Measurements from ENCODE around the gene TUBA3D.
A peak's percentile ranks its signal among the peaks of the same experiment; 100 is the strongest.
"Not testable (repeated sequence)": the region's sequence is repeated elsewhere in the genome, so short reads cannot be mapped to it uniquely, and the experiment has no call there.

The TUBA3D gene

DNA sequence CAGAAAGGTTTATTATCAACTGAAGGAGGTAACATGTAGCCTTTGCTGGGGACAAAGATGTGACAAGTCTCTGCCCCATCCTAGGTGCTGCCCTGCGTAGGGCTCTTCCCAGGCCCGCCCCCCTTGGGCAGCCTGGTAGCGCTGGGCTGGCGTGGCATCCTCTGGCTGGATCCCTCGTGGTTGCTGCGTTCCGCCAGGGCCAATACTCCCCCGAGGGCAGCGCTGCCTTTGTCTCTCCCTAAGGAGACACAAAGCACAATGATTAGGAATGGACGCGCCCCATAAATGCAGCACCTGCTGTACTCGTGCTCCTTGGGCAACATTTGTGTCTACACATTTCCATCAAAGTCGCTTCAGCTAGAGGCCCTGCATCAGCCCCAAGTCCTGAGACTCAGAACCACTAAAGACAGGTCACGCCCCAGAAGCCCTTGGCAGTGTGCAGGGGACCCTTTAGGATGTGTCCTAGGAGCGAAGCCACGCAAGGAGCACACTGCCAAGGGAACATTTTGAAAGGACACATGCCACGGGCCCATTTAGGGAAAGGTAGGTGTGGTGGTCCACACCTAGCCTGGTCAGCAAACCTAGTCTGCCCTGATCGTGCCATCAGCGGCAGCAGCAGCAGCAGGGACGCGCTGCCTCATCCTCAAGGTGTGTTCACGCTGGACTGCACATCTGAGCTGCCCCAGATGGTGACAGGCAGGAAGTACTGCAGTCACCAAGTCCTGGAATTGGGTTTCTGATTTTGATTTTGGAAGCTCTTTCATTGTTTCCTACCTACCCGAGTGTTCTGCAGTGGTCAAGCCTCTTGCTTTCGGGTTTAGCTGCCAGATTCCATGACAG, 8.3 kb downstream of the TUBA3D start:
- not testable (repeated sequence) for DNase-seq (ENCODE audit: low spot score)

DNA sequence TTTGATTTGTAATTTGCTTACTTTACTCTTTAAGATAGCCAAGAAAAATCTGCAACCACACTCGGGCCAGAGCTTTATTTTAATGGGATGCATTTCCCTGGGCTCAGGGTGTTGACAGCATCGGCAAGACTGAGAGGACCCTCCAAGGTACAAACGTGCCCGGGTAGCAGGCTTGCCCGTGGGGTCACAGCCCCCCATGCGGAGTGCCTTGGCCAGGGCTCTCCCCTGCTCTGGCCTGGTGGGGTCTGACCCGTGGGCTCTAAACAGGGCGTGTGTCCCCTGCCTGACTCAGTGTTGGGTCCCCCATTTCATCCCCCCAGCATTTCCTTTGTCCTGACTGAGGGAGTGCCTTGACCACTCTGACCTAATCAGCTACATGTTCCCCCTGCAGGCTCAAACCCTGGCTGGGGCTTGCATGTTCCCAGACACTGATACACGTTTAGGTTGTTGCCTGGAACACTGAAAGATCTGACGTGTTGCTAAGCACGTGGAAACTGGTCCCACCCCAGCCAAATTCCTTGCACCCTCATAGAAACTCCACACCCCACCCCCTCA, 9.1 kb downstream of the TUBA3D start:
- not testable (repeated sequence) for DNase-seq (ENCODE audit: low spot score)

DNA sequence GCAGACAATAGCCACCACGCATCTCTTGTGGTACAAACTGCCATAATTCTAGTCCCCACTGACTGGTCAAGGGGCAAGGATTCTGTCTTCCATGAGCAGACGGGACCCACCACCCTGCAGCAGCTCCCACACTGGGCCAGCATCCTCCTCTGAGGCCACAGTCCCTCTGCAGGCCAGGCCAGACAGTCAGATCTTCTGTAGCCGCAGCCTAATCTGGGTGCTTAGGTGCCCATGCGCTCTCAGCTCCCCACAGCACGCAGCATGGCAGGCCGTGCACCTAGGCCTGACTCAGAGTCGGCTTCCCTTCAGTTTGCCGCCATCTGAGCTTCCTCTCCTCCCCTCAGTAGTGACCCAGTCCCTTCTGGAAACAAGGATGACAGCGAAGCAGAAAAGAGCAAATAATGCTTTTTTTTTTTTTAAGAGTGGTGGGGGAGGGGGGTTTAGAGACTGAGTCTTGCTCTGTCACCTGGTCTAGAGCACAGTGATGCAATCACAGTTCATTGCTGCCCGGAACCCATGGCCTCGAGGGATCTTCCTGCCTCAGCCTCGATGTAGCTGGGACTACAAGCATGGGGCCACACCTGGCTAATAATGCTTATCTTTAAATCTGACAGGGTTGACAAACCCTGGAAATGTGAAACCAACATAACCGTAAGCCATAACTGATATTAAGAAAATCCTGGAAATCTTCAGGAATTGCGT, 10.4 kb downstream of the TUBA3D start:
- not testable (repeated sequence) for DNase-seq (ENCODE audit: low spot score)

DNA sequence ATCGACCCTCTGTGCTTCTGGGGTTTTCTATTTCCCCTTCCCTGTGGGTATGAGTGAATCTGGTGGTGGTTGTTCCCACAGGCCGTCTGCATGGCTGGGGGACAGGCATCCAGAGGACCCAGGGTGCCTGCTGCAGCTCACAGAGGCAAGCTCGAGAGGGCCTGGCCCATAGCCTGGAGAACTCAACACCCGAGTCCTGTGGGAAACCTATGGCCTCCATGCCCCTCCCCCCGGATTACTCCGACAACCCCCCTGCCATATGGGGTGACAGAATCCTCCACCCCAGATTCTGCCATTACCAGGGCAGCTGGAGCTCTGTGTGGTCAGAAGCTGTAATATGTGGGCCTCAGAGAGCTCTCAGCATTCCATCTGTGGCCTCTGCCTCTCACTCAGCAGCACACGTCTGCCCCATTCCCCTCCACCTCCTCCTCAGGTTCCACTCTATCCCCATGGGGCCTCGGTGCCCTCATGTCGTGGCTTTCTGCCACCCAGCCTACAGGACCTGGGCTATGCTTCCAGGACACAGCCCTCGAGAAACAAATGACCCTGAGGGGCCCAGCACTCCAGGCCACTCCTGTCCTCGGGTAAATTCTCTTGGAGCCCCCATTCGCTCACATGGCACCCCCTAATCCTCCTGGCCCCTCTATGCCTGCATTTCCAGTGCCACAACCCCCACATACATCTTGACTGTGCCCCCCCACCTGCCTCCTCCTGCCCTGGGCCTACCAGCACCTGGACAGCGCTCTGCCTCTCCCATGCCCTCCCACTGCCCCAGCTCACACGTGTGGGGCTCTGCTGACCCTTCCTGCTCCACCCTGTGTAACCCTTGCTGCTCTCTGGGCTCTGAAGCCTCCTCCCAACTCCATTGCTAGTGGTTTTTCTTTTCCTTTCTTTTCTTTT, 12.6 kb downstream of the TUBA3D start:
- DNase-seq (ENCODE audit: low spot score) = no peak

DNA sequence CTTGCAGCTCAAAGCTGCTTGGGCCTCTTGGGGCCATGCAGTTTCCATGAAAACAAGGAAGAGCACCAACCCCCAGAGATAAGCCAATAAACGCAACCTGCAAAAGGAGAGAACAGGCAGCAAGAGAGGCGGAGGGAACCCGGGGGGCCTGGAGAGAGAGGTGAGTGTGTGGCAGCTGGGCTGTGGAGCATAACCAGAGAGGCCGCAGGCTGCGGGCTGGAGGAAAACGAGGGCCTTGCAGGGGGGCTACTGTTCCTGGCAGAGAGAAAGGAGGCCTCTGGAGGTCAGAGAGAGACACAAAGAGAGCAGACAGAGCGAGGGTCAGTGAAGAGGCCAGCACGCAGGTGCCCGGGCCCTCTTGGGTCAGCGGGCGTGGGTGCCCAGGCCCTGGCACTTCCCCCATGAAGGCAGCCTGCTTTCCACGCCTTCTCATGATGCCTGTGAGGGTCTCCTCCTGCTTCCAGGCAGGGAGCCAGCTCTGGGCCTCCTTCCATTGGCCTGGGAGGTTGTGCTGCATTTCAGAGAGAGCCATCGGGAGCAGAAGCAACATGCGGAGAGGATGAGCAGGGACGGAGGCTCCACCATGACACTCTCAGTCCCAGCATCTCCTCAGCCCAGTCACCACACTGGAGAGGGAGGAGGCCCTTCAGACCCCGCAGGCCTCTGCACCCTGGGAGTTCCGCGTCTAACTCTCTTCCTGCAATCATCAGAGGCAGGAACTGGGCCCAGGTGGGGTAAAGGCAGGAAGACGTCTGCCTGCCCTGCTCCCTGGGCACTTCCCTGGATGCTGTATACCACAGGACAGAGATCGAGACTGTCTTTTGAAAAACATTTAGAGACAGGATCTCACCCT, 14.9 kb downstream of the TUBA3D start:
- peak; percentile 28 for DNase-seq (ENCODE audit: low spot score)

DNA sequence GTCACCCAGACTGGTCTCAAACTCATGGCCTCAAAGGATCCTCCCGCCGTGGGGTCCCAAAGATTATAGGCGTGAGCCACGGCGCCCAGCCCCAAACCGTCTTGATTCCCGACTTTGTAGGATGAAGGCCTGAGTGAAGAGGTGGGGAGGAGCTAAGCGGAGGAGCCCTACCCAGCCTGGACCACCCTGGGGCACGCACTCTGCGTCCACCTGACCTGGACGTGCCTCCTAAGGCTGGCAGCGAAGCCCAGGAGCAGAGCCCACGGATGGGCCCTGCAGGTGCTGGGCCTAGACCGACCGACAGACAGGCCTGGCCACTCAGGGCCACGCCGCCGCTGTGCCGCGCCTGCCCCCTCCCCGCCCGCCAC, 15.5 kb downstream of the TUBA3D start:
- DNase-seq (ENCODE audit: low spot score) = not testable (repeated sequence)

DNA sequence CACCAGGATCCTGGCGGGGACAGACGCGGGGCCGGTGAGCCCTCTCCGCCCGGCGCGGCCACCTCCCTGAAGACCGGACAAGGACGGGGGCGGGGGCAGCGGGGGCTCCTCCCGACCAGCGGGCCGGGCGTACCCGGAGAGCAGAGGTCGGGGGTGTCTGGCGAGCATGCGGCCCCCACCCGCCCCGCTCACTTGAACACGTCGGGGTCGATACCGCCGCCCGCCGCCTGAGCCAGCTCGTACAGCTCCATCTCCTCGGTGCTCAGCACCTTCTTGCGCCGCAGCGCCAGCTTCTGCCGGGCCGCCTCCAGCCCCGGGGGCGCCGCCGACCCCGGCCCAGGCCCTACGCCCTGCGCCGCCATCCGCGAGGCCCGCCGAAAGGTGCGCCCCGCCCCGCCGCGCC, 16.1 kb downstream of the TUBA3D start, which contains the start of gene MZT2A:
Gene MZT2A (minus strand): TSS at position 383 of the 403 bp plus-strand sequence. CDS start 21 bp downstream, at position 362.
- not testable (repeated sequence) for DNase-seq (ENCODE audit: low spot score)

DNA sequence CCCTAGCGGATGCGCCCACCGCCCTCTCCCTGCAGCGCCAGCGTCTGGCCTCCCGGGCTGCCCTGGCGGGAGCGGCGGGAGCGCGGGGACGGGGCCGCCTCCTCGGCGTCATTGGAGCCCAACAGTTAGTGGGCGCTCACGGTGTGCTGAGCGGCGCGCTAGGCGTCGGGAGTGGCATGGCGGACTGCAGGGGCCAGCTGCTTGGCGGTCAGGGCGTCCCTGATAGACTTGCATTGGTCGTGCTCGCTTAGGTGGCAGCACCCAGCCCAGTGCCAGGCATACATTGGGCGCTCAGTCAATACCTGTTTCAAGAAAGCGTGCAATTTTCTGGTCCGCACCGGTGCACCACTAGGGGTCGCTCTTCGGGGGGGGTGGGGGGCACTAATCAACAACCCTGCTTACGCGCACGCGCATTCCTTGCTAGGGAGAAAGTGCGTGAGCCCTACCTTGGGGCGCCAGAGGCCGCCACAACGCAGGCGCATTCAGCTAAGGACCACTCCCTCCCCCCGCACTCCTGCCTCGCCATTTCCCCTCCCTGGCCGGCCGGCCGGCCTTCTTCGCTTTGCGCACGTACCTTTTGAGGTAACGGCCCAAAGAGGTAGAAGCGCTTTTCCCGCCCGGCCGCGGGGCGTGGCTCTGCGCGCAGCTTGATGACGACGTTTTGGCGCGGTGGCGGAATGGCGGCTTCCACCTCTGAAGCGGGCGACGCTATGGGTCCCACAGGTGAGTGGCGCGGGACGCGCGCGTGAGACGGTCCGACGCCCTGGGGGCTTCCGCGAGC, 16.7 kb downstream of the TUBA3D start:
- DNase-seq (ENCODE audit: low spot score) = peak; percentile 98

DNA sequence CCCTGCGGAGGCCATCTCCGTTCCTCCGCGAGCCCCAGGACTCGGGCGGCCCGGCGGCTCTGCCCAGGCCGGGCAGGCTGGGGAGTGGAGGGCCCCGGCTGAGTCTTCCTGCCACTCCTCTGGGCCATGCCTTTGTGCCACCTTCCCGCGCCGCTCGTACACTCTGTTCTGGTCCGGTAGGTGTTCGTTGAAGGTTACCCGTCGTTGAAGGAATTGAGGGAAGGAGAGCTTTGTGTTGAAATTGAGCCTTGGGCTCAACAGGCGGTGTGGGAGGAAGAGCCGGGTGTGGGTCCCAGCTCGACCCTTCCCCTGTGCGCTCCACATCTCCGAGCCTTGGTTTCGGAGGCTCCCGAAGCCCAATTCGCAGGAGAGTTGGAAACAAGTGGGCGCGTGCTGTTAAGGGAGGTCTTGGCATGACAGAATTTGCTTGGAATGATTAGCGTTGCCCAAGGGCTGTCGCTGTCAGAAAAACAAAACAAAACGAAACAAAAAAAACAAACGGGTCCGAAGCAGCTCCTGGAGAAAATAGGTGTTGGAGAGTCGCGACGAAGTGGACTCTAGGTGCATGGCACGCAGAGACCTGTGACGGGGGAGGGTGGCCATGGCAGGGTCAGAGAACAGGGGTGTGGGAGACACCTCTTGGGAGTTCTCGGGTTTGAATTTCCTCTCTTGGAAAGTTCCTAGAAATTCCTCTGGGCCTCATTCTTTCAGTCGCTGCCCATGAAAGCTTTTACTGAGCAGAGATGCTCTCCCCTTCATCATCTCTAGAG, 17.5 kb downstream of the TUBA3D start:
- peak; percentile 21 for DNase-seq (ENCODE audit: low spot score)

DNA sequence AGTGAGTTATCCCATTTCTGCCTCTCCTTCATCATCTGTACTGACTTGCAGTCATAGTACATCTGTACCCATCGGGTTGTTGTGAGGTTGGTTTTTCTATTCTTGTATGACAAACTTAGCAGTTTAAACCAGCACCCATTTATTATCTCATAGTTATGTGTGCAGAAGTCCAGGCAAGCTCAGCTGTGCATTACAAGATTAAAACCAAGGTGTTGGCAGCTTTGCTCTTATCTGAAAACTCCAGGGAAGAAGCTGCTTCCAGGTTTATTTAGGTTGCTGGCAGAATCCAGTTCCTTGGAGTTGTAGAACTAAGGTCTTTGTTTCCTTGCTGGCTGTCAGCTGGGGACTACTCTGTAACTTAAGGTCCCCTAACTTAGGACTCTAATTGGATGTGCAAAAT, 19.6 kb downstream of the TUBA3D start:
- DNase-seq (ENCODE audit: low spot score) = not testable (repeated sequence)

DNA sequence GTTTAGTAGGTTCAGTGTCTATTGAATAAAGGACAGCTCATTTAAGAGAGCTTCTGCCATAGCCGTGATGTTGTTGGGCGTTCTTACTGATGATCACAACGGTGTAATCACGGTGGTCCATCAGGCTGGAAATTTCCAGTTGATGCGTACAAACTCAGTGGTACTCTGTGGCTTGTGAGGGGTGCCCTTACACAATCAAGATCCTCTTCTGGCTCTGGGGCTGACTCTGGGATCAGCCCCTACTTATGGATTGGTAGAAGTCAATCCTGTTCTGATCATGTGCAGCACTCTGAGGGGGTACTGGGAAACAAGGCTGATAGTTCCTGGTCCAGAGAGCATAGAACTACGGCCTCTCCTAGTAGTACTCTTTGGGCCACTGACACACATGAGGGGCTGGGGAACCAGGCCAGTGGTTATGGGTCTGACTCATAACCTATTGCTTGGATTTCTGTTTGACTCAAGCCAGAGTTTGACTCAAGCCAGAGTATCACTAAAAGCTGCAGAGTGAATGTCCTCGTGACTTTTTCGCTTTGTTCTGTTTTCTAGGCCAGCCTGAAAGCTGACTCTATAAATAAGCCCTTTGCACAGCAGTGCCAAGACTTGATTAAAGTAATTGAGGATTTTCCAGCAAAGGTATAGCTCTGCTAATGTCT, 22.5 kb downstream of the TUBA3D start:
- DNase-seq (ENCODE audit: low spot score) = peak; percentile 28

DNA sequence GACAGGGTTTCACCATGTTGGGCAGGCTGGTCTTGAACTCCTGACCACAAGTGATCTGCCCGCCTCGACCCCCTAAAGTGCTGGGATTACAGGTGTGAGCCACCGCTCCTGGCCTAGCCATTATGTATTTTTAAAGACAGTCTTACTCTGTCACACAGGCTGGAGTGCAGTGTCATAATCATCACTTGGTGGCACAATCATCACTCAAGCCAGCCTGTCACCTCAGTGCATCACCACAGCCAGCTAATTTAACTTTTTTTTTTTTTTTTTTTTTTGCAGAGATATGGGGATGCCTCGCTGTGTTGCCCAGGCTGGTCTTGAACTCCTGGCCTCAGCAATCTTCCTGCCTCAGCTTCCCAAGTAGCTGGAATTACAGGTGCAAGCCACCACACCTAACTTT, 27.7 kb downstream of the TUBA3D start:
- not testable (repeated sequence) for DNase-seq (ENCODE audit: low spot score)

DNA sequence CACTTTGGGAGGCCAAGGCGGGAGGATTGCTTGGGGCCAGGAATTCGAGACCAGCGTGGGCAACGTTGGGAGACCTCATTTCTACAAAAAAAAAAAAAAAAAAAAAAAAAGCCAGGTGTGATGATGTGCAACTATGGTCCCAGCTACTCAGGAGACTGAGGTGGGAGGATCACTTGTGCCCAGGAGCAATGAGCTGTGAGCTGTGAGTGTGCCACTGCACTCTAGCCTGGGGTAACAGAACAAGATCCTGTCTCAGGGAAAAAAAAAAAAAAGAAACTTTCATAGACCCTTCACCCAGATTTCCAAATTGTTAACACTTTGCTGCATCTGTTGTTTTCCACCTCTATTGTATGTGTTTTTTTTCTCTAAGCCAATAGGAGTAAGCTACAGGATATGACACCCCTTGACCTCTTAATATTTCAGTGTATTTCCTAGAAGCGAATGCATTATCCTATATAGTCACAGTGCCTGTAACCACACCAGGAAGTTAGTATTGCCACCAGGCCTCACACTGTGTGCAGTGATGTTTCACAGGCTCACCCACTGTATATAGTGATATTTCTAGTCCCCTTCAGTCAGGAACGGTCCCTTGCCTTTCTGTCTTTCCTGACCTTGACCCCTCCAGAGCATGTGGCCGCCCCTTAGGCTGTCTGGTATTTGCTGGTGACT, 28.3 kb downstream of the TUBA3D start:
- not testable (repeated sequence) for DNase-seq (ENCODE audit: low spot score)

DNA sequence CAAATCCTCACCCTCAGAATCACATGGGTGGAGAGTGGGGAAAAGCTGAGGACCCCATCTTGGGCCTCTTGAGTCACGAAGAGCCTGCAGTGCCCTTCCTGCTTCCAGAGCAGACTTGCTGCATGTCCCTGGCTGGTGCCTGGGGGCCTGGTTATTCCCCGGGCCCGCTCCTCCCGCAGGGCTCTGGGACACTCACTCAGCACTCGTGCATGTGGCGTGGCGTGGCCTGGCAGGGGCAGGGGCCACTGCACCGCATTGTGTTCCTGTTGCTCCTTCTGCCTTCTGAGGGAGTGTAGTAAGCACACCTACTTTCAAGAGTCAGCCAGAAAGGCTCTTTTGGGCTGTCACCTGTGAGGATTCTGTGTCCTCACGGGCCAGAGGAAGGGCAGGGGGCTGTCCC, 33.7 kb downstream of the TUBA3D start:
- no peak for DNase-seq (ENCODE audit: low spot score)

DNA sequence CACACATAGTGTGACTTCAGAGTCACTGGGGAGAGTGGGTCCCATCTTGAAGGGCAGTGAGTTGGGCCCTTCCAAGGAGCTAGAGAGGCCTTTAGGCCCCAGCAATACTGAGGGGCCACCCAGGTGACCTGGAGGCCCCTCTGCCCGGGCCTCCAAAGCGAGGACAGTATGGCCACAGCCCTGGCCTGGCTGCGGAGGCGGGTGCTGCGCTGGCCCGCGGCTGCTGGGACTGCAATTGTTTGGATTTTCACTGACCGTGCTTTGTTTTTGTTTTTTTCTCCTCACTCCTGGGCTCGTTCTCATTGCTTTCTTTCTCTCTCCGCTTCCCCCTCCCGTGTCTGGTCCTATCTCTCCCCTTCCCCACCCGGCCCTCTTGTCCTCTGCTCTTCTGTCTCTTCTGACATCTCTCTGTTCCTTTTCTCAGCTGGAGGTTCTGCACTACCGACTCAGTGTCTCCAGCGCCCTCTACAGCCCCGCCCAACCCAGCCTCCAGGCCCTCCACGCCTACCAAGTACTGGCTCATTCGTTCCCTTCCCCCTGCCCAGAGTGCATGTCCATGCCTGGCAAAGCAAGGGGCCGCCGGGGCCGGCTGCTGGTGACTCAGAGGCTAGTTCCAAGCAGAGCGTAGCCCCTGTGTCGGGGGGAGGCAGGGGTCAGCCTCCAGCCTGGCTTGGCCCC, 35.5 kb downstream of the TUBA3D start:
- peak; percentile 25 for DNase-seq (ENCODE audit: low spot score)

DNA sequence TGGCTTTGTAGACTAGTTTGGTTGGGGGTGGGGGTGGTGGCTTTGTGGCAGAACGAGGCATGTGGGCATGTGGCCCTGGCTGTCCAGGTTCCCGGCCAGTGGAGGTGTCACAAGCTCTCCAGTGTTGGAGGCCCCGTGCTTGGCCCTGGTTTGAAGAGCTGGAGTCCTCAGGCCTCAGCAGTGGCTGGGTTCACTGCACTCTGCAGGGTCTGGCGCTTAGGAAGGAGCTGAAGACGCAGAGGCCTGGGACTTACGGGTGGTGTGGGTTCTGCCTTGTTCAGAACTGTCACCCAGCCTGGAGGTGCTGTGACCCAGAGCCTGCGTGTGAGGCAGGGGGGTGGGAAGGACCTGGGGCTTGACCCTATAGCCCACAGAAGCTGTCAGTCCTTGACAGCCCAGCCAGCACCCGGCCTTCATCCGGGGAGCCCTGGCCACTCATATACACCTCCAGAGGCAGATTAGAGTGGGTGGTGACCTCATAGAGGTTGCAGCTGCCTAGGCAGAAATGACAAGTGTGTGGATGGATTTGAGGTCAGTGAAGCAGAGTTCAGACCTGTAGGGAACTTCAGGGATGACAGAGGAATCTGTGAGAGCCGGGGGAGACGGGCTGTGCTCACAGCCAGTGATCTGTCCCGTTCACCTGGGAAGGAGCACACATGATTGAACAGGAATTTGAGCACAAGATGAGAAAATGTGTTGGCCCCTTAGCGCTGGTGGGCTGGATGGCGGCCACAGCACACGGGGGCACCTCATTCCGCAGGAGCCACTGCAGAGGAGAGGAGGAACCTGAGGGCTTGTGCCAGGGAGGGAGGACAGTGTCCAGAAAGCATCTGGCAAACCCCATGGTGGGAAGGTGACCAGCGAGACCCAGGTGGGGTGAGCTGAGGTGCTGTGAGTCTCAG, 36.3 kb downstream of the TUBA3D start:
- DNase-seq (ENCODE audit: low spot score) = peak; percentile 24
